MM.1S (cell line): ENCODE results near the gene SLC51A.
A peak's percentile ranks its signal among the peaks of the same experiment; 100 is the strongest.
"Not testable (repeated sequence)": the region's sequence is repeated elsewhere in the genome, so short reads cannot be mapped to it uniquely, and the experiment has no call there.

ENCODE experiments used
- DNase-seq: peaks from one replicate; pipeline ENCODE4 v3.0.0-alpha.2; 2015
- H2AFZ ChIP-seq: fragments of 300-600 bp; sonication (generic); 2 replicates; pipeline ENCODE4 v1.6.0; 2016; ENCODE audit warnings: antibody characterized with exemption, low read length
- H3F3A ChIP-seq: fragments of 300-600 bp; sonication (generic); 2 replicates; pipeline ENCODE4 v1.6.1; 2016; ENCODE audit warnings: mild to moderate bottlenecking, antibody characterized with exemption, low read length, moderate library complexity, mixed read lengths; ENCODE audit not compliant: insufficient read depth
- H3K27ac ChIP-seq: fragments of 300-600 bp; sonication (generic); 2 replicates; pipeline ENCODE4 v1.5.1; 2016; ENCODE audit warnings: mild to moderate bottlenecking, low read length
- H3K27me3 ChIP-seq: fragments of 300-600 bp; sonication (generic); replicated peaks from 2 replicates; pipeline ENCODE4 v1.6.0; 2016; ENCODE audit warnings: low read length; ENCODE audit not compliant: insufficient read depth
- H3K36me3 ChIP-seq: fragments of 300-600 bp; sonication (generic); replicated peaks from 2 replicates; pipeline ENCODE4 v1.6.1; 2016; ENCODE audit warnings: mild to moderate bottlenecking, low read length, mixed read lengths; ENCODE audit not compliant: insufficient read depth
- H3K4me1 ChIP-seq: fragments of 300-600 bp; sonication (generic); 2 replicates; pipeline ENCODE4 v1.6.1; 2016; ENCODE audit warnings: low read length, mixed read lengths
- H3K4me2 ChIP-seq: fragments of 300-600 bp; sonication (generic); 2 replicates; pipeline ENCODE4 v1.6.0; 2016; ENCODE audit warnings: low read depth, low read length
- H3K4me3 ChIP-seq: fragments of 300-600 bp; sonication (generic); 2 replicates; pipeline ENCODE4 v1.5.1; 2016; ENCODE audit warnings: low read length, mixed read lengths
- H3K79me2 ChIP-seq: fragments of 300-600 bp; sonication (generic); 2 replicates; pipeline ENCODE4 v1.6.1; 2016; ENCODE audit warnings: mixed run types, low read length, mixed read lengths
- H3K9ac ChIP-seq: fragments of 300-600 bp; sonication (generic); 2 replicates; pipeline ENCODE4 v1.6.1; 2016; ENCODE audit warnings: low read length, mixed read lengths
- H3K9me2 ChIP-seq: fragments of 300-600 bp; sonication (generic); replicated peaks from 2 replicates; pipeline ENCODE4 v1.6.1; 2016; ENCODE audit warnings: mild to moderate bottlenecking, low read length, mixed read lengths; ENCODE audit not compliant: insufficient read depth
- H3K9me3 ChIP-seq: fragments of 300-600 bp; sonication (generic); replicated peaks from 2 replicates; pipeline ENCODE4 v1.6.1; 2016; ENCODE audit warnings: mild to moderate bottlenecking, low read length, mixed read lengths; ENCODE audit not compliant: insufficient read depth
- H4K20me1 ChIP-seq: fragments of 300-600 bp; sonication (generic); 2 replicates; pipeline ENCODE4 v1.6.1; 2016; ENCODE audit warnings: mild to moderate bottlenecking, low read length, moderate library complexity, mixed read lengths; ENCODE audit not compliant: insufficient read depth
- CTCF ChIP-seq: fragments of 300-600 bp; sonication (generic); IDR thresholded peaks from 2 replicates; pipeline ENCODE4 v1.5.1; 2016; ENCODE audit warnings: antibody characterized with exemption, low read length, mixed read lengths
- EZH2 ChIP-seq: fragments of 300-600 bp; sonication (generic); optimal IDR thresholded peaks from 2 replicates; pipeline ENCODE3; 2017; ENCODE audit warnings: low read depth, mild to moderate bottlenecking, antibody characterized with exemption, low read length, mixed read lengths
- EZH2phosphoT487 ChIP-seq: fragments of 300-600 bp; sonication (generic); IDR thresholded peaks from 2 replicates; pipeline ENCODE4 v1.6.1; 2018; ENCODE audit warnings: antibody characterized with exemption, low read length

Gene SLC51A

GRCh38 chr3:196207159-196207832 is 9.0 kb upstream of the SLC51A start:
- Histone ChIP-seq H3K4me1 (peaks cover 12% of the 10 kb centered on the region), H3K27me3 (no peaks in the 10 kb centered on the region; the same call in 1 of the 2 replicates), H3K9me3 (no peaks in the 10 kb centered on the region), H4K20me1 (no peaks in the 10 kb centered on the region), H3K79me2 (no peaks in the 10 kb centered on the region), H3K4me3 (no peak overlapping the region), H3F3A (no peaks in the 10 kb centered on the region), H3K36me3 (no peaks in the 10 kb centered on the region), H3K9ac (no peak overlapping the region), H2AFZ (no peak overlapping the region), H3K27ac (no peak overlapping the region), H3K4me2 (no peak overlapping the region), H3K9me2 (no peaks in the 10 kb centered on the region)
- DNase-seq, result no peak
- TF ChIP-seq EZH2 (no peak), CTCF (no peak), EZH2phosphoT487 (no peak)

GRCh38 chr3:196207833-196208607 is 8.3 kb upstream of the SLC51A start:
- Histone ChIP-seq H3K4me2 (peak overlapping the region; percentile 53; the same call in 1 of the 2 replicates), H2AFZ (peak overlapping the region; percentile 58; the same call in 1 of the 2 replicates), H3F3A (no peaks in the 10 kb centered on the region), H3K9me3 (no peaks in the 10 kb centered on the region), H3K36me3 (no peaks in the 10 kb centered on the region), H3K4me3 (peak overlapping the region; percentile 45), H3K9me2 (no peaks in the 10 kb centered on the region), H4K20me1 (no peaks in the 10 kb centered on the region), H3K9ac (no peak overlapping the region), H3K27ac (no peak overlapping the region), H3K4me1 (peaks cover 12% of the 10 kb centered on the region), H3K79me2 (no peaks in the 10 kb centered on the region), H3K27me3 (no peaks in the 10 kb centered on the region; the same call in 1 of the 2 replicates)
- TF ChIP-seq EZH2phosphoT487 (no peak), CTCF (no peak), EZH2 (no peak)
- DNase-seq, result no peak

GRCh38 chr3:196208942-196209695 is 7.2 kb upstream of the SLC51A start:
- Histone ChIP-seq H3F3A (no peaks in the 10 kb centered on the region), H3K4me2 (no peak overlapping the region), H3K9me2 (no peaks in the 10 kb centered on the region), H3K27me3 (no peaks in the 10 kb centered on the region; the same call in 1 of the 2 replicates), H3K36me3 (no peaks in the 10 kb centered on the region), H2AFZ (no peak overlapping the region), H3K9me3 (no peaks in the 10 kb centered on the region), H3K27ac (no peak overlapping the region), H3K4me1 (peaks cover 2% of the 10 kb centered on the region; the same call in 1 of the 2 replicates), H3K4me3 (no peak overlapping the region), H3K79me2 (no peaks in the 10 kb centered on the region), H3K9ac (no peak overlapping the region), H4K20me1 (no peaks in the 10 kb centered on the region)
- no peak for TF ChIP-seq CTCF
- TF ChIP-seq EZH2, result no peak
- TF ChIP-seq EZH2phosphoT487, result no peak
- DNase-seq, result no peak

- not testable (repeated sequence) for H3K4me2 ChIP-seq, H3F3A ChIP-seq, H3K4me3 ChIP-seq, H3K9me2 ChIP-seq, H3K36me3 ChIP-seq, H4K20me1 ChIP-seq, H3K27me3 ChIP-seq, H2AFZ ChIP-seq, H3K9me3 ChIP-seq, H3K4me1 ChIP-seq, H3K27ac ChIP-seq, H3K79me2 ChIP-seq, H3K9ac ChIP-seq, DNase-seq
Observed at GRCh38 chr3:196209944-196210672, 6.2 kb upstream of the SLC51A start.
